Measurements from ENCODE around the gene NOX4.
"Not testable (repeated sequence)": the region's sequence is repeated elsewhere in the genome, so short reads cannot be mapped to it uniquely, and the experiment has no call there.

NOX4 gene

GRCh38 chr11:89347071-89347470 is 144.1 kb downstream of the NOX4 start:
- H3K4ac ChIP-seq (ENCODE audit: low read length): no peak overlapping the region
- H4K8ac ChIP-seq (ENCODE audit: low read depth, low read length): no peak overlapping the region
- peaks cover 0 to 4% of the 10 kb centered on the region in 2 donors for H3K4me1 ChIP-seq (ENCODE audit: control insufficient read depth in 2 of 2, insufficient read depth in 1 of 2, low read depth in 1 of 2, low read length in 2 of 2)
- H3K14ac ChIP-seq (ENCODE audit: low read length): no peak overlapping the region
- H2BK15ac ChIP-seq (ENCODE audit: low read length): no peak overlapping the region
- no peak for DNase-seq (ENCODE audit: low spot score)
- H2AFZ ChIP-seq (ENCODE audit: low read length): no peak overlapping the region
- H3K9ac ChIP-seq (ENCODE audit: low read depth, low read length, poor library complexity): no peak overlapping the region
- no peaks in the 10 kb centered on the region for H3K9me3 ChIP-seq (replicated peaks in 1 of 2; ENCODE audit: control insufficient read depth in 2 of 2, insufficient read depth in 1 of 2, low read depth in 1 of 2, low read length in 2 of 2)
- no peaks in the 10 kb centered on the region for H3K36me3 ChIP-seq (replicated peaks in 1 of 2; ENCODE audit: control insufficient read depth in 2 of 2, insufficient read depth in 2 of 2, low read length in 2 of 2)
- no CpG with 5 or more reads among the region's 2 CpGs for WGBS, 2 donors (ENCODE audit: extremely low coverage in 2 of 2, insufficient read length in 2 of 2, insufficient replicate concordance in 1 of 2)
- no peaks in the 10 kb centered on the region for H3K79me1 ChIP-seq (ENCODE audit: low read depth, low read length)
- no peak overlapping the region for H2AK5ac ChIP-seq (ENCODE audit: low read depth, low read length)
- H4K91ac ChIP-seq (ENCODE audit: low read depth, low read length, poor library complexity): no peak overlapping the region
- H3K23ac ChIP-seq (ENCODE audit: low read depth, low read length, poor library complexity): no peak overlapping the region
- no peak overlapping the region for H3K18ac ChIP-seq (ENCODE audit: low read length)
- no peak overlapping the region for H2BK12ac ChIP-seq (ENCODE audit: low read length)
- H3K27me3 ChIP-seq (ENCODE audit: control insufficient read depth in 3 of 3, insufficient read depth in 3 of 3, low read depth in 1 of 3, low read length in 3 of 3): no peaks in the 10 kb centered on the region
- no peak overlapping the region for H3K27ac ChIP-seq (replicated peaks; ENCODE audit: low read length)
- no peak overlapping the region for H2BK120ac ChIP-seq (ENCODE audit: low read depth, low read length)
- H3K4me2 ChIP-seq (ENCODE audit: insufficient read depth, low read length, poor library complexity, severe bottlenecking): no peak overlapping the region
- H2BK5ac ChIP-seq (ENCODE audit: low read length): no peak overlapping the region
- H3K4me3 ChIP-seq (ENCODE audit: low read length in 2 of 2): no peak overlapping the region

GRCh38 chr11:89346601-89347000 is 144.6 kb downstream of the NOX4 start:
- no CpG with 5 or more reads among the region's 5 CpGs for WGBS, 2 donors (ENCODE audit: extremely low coverage in 2 of 2, insufficient read length in 2 of 2, insufficient replicate concordance in 1 of 2)
- Histone ChIP-seq H3K4me2 (ENCODE audit: insufficient read depth, low read length, poor library complexity, severe bottlenecking) (no peak overlapping the region), H3K9ac (ENCODE audit: low read depth, low read length, poor library complexity) (no peak overlapping the region)

GRCh38 chr11:89342880-89343572 is 148.1 kb downstream of the NOX4 start:
- H3K36me3 ChIP-seq (replicated peaks in 1 of 2; ENCODE audit: control insufficient read depth in 2 of 2, insufficient read depth in 2 of 2, low read length in 2 of 2); H2AK5ac ChIP-seq (ENCODE audit: low read depth, low read length); H3K23ac ChIP-seq (ENCODE audit: low read depth, low read length, poor library complexity); H3K18ac ChIP-seq (ENCODE audit: low read length); H3K9ac ChIP-seq (ENCODE audit: low read depth, low read length, poor library complexity); H2BK120ac ChIP-seq (ENCODE audit: low read depth, low read length); H4K91ac ChIP-seq (ENCODE audit: low read depth, low read length, poor library complexity); H3K27ac ChIP-seq (replicated peaks; ENCODE audit: low read length); H3K4me1 ChIP-seq (ENCODE audit: control insufficient read depth in 2 of 2, insufficient read depth in 1 of 2, low read depth in 1 of 2, low read length in 2 of 2); H3K4me3 ChIP-seq (ENCODE audit: low read length in 2 of 2); H3K14ac ChIP-seq (ENCODE audit: low read length); H2BK12ac ChIP-seq (ENCODE audit: low read length); DNase-seq (ENCODE audit: low spot score); H4K8ac ChIP-seq (ENCODE audit: low read depth, low read length); H3K4me2 ChIP-seq (ENCODE audit: insufficient read depth, low read length, poor library complexity, severe bottlenecking); H2BK15ac ChIP-seq (ENCODE audit: low read length); H3K4ac ChIP-seq (ENCODE audit: low read length); H3K79me1 ChIP-seq (ENCODE audit: low read depth, low read length); H3K27me3 ChIP-seq (ENCODE audit: control insufficient read depth in 3 of 3, insufficient read depth in 3 of 3, low read depth in 1 of 3, low read length in 3 of 3); H2AFZ ChIP-seq (ENCODE audit: low read length); H2BK5ac ChIP-seq (ENCODE audit: low read length); H3K9me3 ChIP-seq (replicated peaks in 1 of 2; ENCODE audit: control insufficient read depth in 2 of 2, insufficient read depth in 1 of 2, low read depth in 1 of 2, low read length in 2 of 2): not testable (repeated sequence)
- no CpG with 5 or more reads among the region's 3 CpGs for WGBS, 2 donors (ENCODE audit: extremely low coverage in 2 of 2, insufficient read length in 2 of 2, insufficient replicate concordance in 1 of 2)

More at GRCh38 chr11:89346601-89347000, 144.6 kb downstream of the NOX4 start:
- no peaks in the 10 kb centered on the region for H3K36me3 ChIP-seq (replicated peaks in 1 of 2; ENCODE audit: control insufficient read depth in 2 of 2, insufficient read depth in 2 of 2, low read length in 2 of 2)
- no peak overlapping the region for H3K18ac ChIP-seq (ENCODE audit: low read length)
- no peak overlapping the region for H4K91ac ChIP-seq (ENCODE audit: low read depth, low read length, poor library complexity)
- no peak overlapping the region for H3K23ac ChIP-seq (ENCODE audit: low read depth, low read length, poor library complexity)
- no peaks in the 10 kb centered on the region for H3K27me3 ChIP-seq (ENCODE audit: control insufficient read depth in 3 of 3, insufficient read depth in 3 of 3, low read depth in 1 of 3, low read length in 3 of 3)
- no peak overlapping the region for H2BK15ac ChIP-seq (ENCODE audit: low read length)
- no peak overlapping the region for H2BK120ac ChIP-seq (ENCODE audit: low read depth, low read length)
- no peak overlapping the region for H2BK12ac ChIP-seq (ENCODE audit: low read length)
- no peak overlapping the region for H3K4me3 ChIP-seq (ENCODE audit: low read length in 2 of 2)
- H3K27ac ChIP-seq (replicated peaks; ENCODE audit: low read length): no peak overlapping the region
- no peak overlapping the region for H2AK5ac ChIP-seq (ENCODE audit: low read depth, low read length)
- no peaks in the 10 kb centered on the region for H3K9me3 ChIP-seq (replicated peaks in 1 of 2; ENCODE audit: control insufficient read depth in 2 of 2, insufficient read depth in 1 of 2, low read depth in 1 of 2, low read length in 2 of 2)
- H3K4ac ChIP-seq (ENCODE audit: low read length): no peak overlapping the region
- no peaks in the 10 kb centered on the region for H3K79me1 ChIP-seq (ENCODE audit: low read depth, low read length)
- H2BK5ac ChIP-seq (ENCODE audit: low read length): no peak overlapping the region
- no peak overlapping the region for H2AFZ ChIP-seq (ENCODE audit: low read length)
- peaks cover 0 to 4% of the 10 kb centered on the region in 2 donors for H3K4me1 ChIP-seq (ENCODE audit: control insufficient read depth in 2 of 2, insufficient read depth in 1 of 2, low read depth in 1 of 2, low read length in 2 of 2)
- DNase-seq (ENCODE audit: low spot score): no peak
- H4K8ac ChIP-seq (ENCODE audit: low read depth, low read length): no peak overlapping the region
- no peak overlapping the region for H3K14ac ChIP-seq (ENCODE audit: low read length)

- not testable (repeated sequence) for DNase-seq (ENCODE audit: low spot score); H3K36me3 ChIP-seq (replicated peaks in 1 of 2; ENCODE audit: control insufficient read depth in 2 of 2, insufficient read depth in 2 of 2, low read length in 2 of 2); H3K4me3 ChIP-seq (ENCODE audit: low read length in 2 of 2); H3K23ac ChIP-seq (ENCODE audit: low read depth, low read length, poor library complexity); H2BK12ac ChIP-seq (ENCODE audit: low read length); H2BK5ac ChIP-seq (ENCODE audit: low read length); H3K79me1 ChIP-seq (ENCODE audit: low read depth, low read length); H4K8ac ChIP-seq (ENCODE audit: low read depth, low read length); H3K18ac ChIP-seq (ENCODE audit: low read length); H3K4me1 ChIP-seq (ENCODE audit: control insufficient read depth in 2 of 2, insufficient read depth in 1 of 2, low read depth in 1 of 2, low read length in 2 of 2); H2AFZ ChIP-seq (ENCODE audit: low read length); H4K91ac ChIP-seq (ENCODE audit: low read depth, low read length, poor library complexity); H3K9ac ChIP-seq (ENCODE audit: low read depth, low read length, poor library complexity); H2BK15ac ChIP-seq (ENCODE audit: low read length); H3K27ac ChIP-seq (replicated peaks; ENCODE audit: low read length); H2AK5ac ChIP-seq (ENCODE audit: low read depth, low read length); H3K27me3 ChIP-seq (ENCODE audit: control insufficient read depth in 3 of 3, insufficient read depth in 3 of 3, low read depth in 1 of 3, low read length in 3 of 3); H3K14ac ChIP-seq (ENCODE audit: low read length); H3K4me2 ChIP-seq (ENCODE audit: insufficient read depth, low read length, poor library complexity, severe bottlenecking); H3K4ac ChIP-seq (ENCODE audit: low read length); H2BK120ac ChIP-seq (ENCODE audit: low read depth, low read length); H3K9me3 ChIP-seq (replicated peaks in 1 of 2; ENCODE audit: control insufficient read depth in 2 of 2, insufficient read depth in 1 of 2, low read depth in 1 of 2, low read length in 2 of 2)
Measured at GRCh38 chr11:89340450-89340849, 150.7 kb downstream of the NOX4 start.
